SK-N-SH (cell line): ENCODE measurements around the gene SOX8. TPM values are rescaled to one million over a fixed set of nuclear protein-coding genes. Genes with fewer than 3 reads are reported as not detected.

Source experiments
- CTCF ChIA-PET: fragments of 300-600, 350-600 bp; formaldehyde crosslinking; extraction: SDS; loops from one replicate; lab custom pipeline; 2021; lab: Yijun Ruan, JAX
- POLR2A ChIA-PET: fragments of 350-600 bp; sonication (Branson Sonifier 250); formaldehyde crosslinking; extraction: SDS; loops from one replicate; lab custom pipeline; 2020; ENCODE audit warnings: antibody characterized with exemption, inconsistent platforms; lab: Yijun Ruan, JAX
- DNase-seq: peaks from one replicate; pipeline ENCODE4 v3.0.0; 2012
- H2AFZ ChIP-seq: fragments of 200-600 bp; sonication (generic); 2 replicates; pipeline ENCODE4 v1.8.1; 2016; ENCODE audit warnings: antibody characterized with exemption, mild to moderate bottlenecking, low read depth
- H3F3A ChIP-seq: fragments of 200-600 bp; sonication (generic); replicated peaks from 2 replicates; pipeline ENCODE3; 2016; ENCODE audit warnings: antibody characterized with exemption, mild to moderate bottlenecking; ENCODE audit not compliant: insufficient read depth
- H3K27ac ChIP-seq, 2 experiments: fragments of 200-500 bp in 1 of 2; fragments of 200-600 bp in 1 of 2; sonication (Bioruptor generic) in 1 of 2; sonication (generic), shearing (Covaris generic) in 1 of 2; 2 replicates each; pipeline versions ENCODE4 v1.5.1 to v1.6.1; 2014 to 2016; ENCODE audit warnings: low read depth in 2 of 2, inconsistent platforms in 1 of 2, low read length in 1 of 2, mild to moderate bottlenecking in 1 of 2, mixed read lengths in 1 of 2
- H3K27me3 ChIP-seq: fragments of 200-600 bp; sonication (generic), shearing (Covaris generic); 2 replicates; pipeline ENCODE4 v1.6.1; 2016; ENCODE audit warnings: mixed run types; ENCODE audit not compliant: insufficient read depth
- H3K36me3 ChIP-seq, 2 experiments: fragments of 200-500 bp in 1 of 2; fragments of 200-600 bp in 1 of 2; sonication (Bioruptor generic) in 1 of 2; sonication (generic) in 1 of 2; replicated peaks in 1 of 2; 2 replicates each; pipeline versions ENCODE3 to v1.5.1; 2014 to 2016; ENCODE audit warnings: low read length in 1 of 2, mild to moderate bottlenecking in 1 of 2; ENCODE audit not compliant: insufficient read depth in 2 of 2, control insufficient read depth in 1 of 2
- H3K4me1 ChIP-seq, 2 experiments: fragments of 200-500 bp in 1 of 2; fragments of 200-600 bp in 1 of 2; sonication (Bioruptor generic) in 1 of 2; sonication (generic), shearing (Covaris generic) in 1 of 2; 2 replicates each; pipeline versions ENCODE4 v1.5.1 to v1.6.1; 2014 to 2016; ENCODE audit warnings: low read depth in 1 of 2, low read length in 1 of 2, mixed run types in 1 of 2; ENCODE audit not compliant: insufficient read depth in 2 of 2, control insufficient read depth in 1 of 2
- H3K4me2 ChIP-seq: fragments of 200-600 bp; sonication (generic), shearing (Covaris generic); 2 replicates; pipeline ENCODE4 v1.6.1; 2017; ENCODE audit warnings: mixed run types
- H3K4me3 ChIP-seq, 2 experiments: fragments of 200-500 bp in 1 of 2; fragments of 200-600 bp in 1 of 2; sonication (Bioruptor generic) in 1 of 2; sonication (generic), shearing (Covaris generic) in 1 of 2; 2 replicates each; pipeline versions ENCODE4 v1.5.1 to v1.8.1; 2014 to 2016; ENCODE audit warnings: low read depth in 2 of 2, inconsistent platforms in 1 of 2, low read length in 1 of 2, mild to moderate bottlenecking in 1 of 2, mixed read lengths in 1 of 2, moderate library complexity in 1 of 2
- H3K79me2 ChIP-seq: fragments of 200-600 bp; sonication (generic); 2 replicates; pipeline ENCODE4 v1.8.1; 2017; ENCODE audit warnings: mild to moderate bottlenecking; ENCODE audit not compliant: insufficient read depth
- H3K9ac ChIP-seq: fragments of 200-600 bp; sonication (generic); 2 replicates; pipeline ENCODE4 v1.6.1; 2017; ENCODE audit warnings: mixed run types
- H3K9me2 ChIP-seq: fragments of 200-600 bp; sonication (generic); 2 replicates; pipeline ENCODE4 v1.6.1; 2017; ENCODE audit warnings: mixed run types
- H3K9me3 ChIP-seq: fragments of 200-600 bp; sonication (generic); 2 replicates; pipeline ENCODE4 v1.6.1; 2017; ENCODE audit warnings: mixed run types, mild to moderate bottlenecking, moderate library complexity
- H4K20me1 ChIP-seq: fragments of 200-600 bp; sonication (generic); 2 replicates; pipeline ENCODE4 v1.6.1; 2017; ENCODE audit warnings: mild to moderate bottlenecking, mixed run types; ENCODE audit not compliant: insufficient read depth
- CTCF ChIP-seq: fragments of 200-600 bp; sonication (generic); IDR thresholded peaks from 2 replicates; pipeline ENCODE4 v1.6.1; 2017; ENCODE audit warnings: antibody characterized with exemption, mild to moderate bottlenecking, moderate library complexity
- EZH2phosphoT487 ChIP-seq: fragments of 200-600 bp; sonication (generic); IDR thresholded peaks from 2 replicates; pipeline ENCODE4 v1.6.1; 2017; ENCODE audit warnings: low read depth, mixed run types, mild to moderate bottlenecking, antibody characterized with exemption, moderate library complexity, borderline replicate concordance
- FOXJ3 ChIP-seq: sonication (generic); formaldehyde crosslinking; IDR thresholded peaks from 2 replicates; pipeline ENCODE4 v1.5.1; 2020; ENCODE audit warnings: mild to moderate bottlenecking, missing genetic modification reagents
- GATA2 ChIP-seq: sonication (generic); formaldehyde crosslinking; IDR thresholded peaks from 2 replicates; pipeline ENCODE4 v1.5.0; 2020; ENCODE audit warnings: mild to moderate bottlenecking, missing genetic modification reagents
- JUND ChIP-seq: IDR thresholded peaks from 2 replicates; pipeline ENCODE4 v1.4.0; 2012
- MAX ChIP-seq: IDR thresholded peaks from 2 replicates; pipeline ENCODE4 v1.4.0; 2012; ENCODE audit warnings: low read depth
- MXI1 ChIP-seq: IDR thresholded peaks from 2 replicates; pipeline ENCODE4 v1.6.1; 2012; ENCODE audit warnings: mild to moderate bottlenecking, low read depth, low read length, improper control_type of control experiment
- NRF1 ChIP-seq: IDR thresholded peaks from 2 replicates; pipeline ENCODE4 v1.6.1; 2012; ENCODE audit warnings: low read depth, mild to moderate bottlenecking, low read length
- PBX3 ChIP-seq: IDR thresholded peaks from 2 replicates; pipeline ENCODE4; 2012
- POLR2AphosphoS5 ChIP-seq: IDR thresholded peaks from 2 replicates; pipeline ENCODE4 v1.6.1; 2012; ENCODE audit warnings: low read depth, low read length
- RAD21 ChIP-seq: IDR thresholded peaks from 2 replicates; pipeline ENCODE4 v1.6.1; 2012; ENCODE audit warnings: mild to moderate bottlenecking, low read length
- REST ChIP-seq: IDR thresholded peaks from 2 replicates; pipeline ENCODE4 v1.6.1; 2012; ENCODE audit warnings: mild to moderate bottlenecking, low read depth, low read length, moderate library complexity
- RFX5 ChIP-seq: IDR thresholded peaks from 2 replicates; pipeline ENCODE4 v1.6.1; 2012; ENCODE audit warnings: mild to moderate bottlenecking, improper control_type of control experiment, low read length
- RXRA ChIP-seq: IDR thresholded peaks from 2 replicates; pipeline ENCODE4 v1.4.0; 2012; ENCODE audit warnings: low read depth, mild to moderate bottlenecking, borderline replicate concordance
- SMC3 ChIP-seq: IDR thresholded peaks from 2 replicates; pipeline ENCODE4 v1.6.1; 2012; ENCODE audit warnings: low read depth, low read length, improper control_type of control experiment
- TEAD4 ChIP-seq: IDR thresholded peaks from 2 replicates; pipeline ENCODE4 v1.4.0; 2012; ENCODE audit warnings: mild to moderate bottlenecking, borderline replicate concordance; ENCODE audit not compliant: insufficient read depth
- USF1 ChIP-seq: IDR thresholded peaks from 2 replicates; pipeline ENCODE4 v1.4.0; 2012; ENCODE audit warnings: low read depth, borderline replicate concordance
- YY1 ChIP-seq: IDR thresholded peaks from 2 replicates; pipeline ENCODE4 v1.4.0; 2012; ENCODE audit warnings: low read depth, mild to moderate bottlenecking
- ZBTB33 ChIP-seq: IDR thresholded peaks from 2 replicates; pipeline ENCODE4 v1.4.0; 2012; ENCODE audit warnings: low read depth, borderline replicate concordance
- WGBS: methylation state at CpG from one replicate; pipeline ENCODE4 v1.1.6; 2017; ENCODE audit warnings: low lambda C conversion rate; 5-methylcytosine and 5-hydroxymethylcytosine counted together
- polyA plus RNA-seq, 3 experiments: library from polyadenylated mRNA; depleted of rRNA; stranded (reverse); fragments of >200 nt; gene quantifications; 2 replicates each; pipeline ENCODE4 v1.2.3, GENCODE V29; 2012

Gene SOX8
- polyA plus RNA-seq, 1 of the 3 experiments (the other 2 are of a cell fraction): not detected

- H3K4me2 ChIP-seq: no peak overlapping the region
- no peaks in the 10 kb centered on the region for H3K9me3 ChIP-seq
- H3K79me2 ChIP-seq: peaks cover 2% of the 10 kb centered on the region; the same call in 1 of the 2 replicates
- DNase-seq: no peak
- no peaks in the 10 kb centered on the region for H3F3A ChIP-seq
- TF ChIP-seq SMC3: no peak
- TF ChIP-seq CTCF: no peak
- no peak for TF ChIP-seq REST
- TF ChIP-seq ZBTB33: no peak
- no peak for TF ChIP-seq FOXJ3 (CRISPR knock-in tag)
- no peak for TF ChIP-seq GATA2
- no peak for TF ChIP-seq POLR2AphosphoS5
- no peak for TF ChIP-seq EZH2phosphoT487
- TF ChIP-seq PBX3: no peak
- no peak for TF ChIP-seq YY1
- no peak for TF ChIP-seq RFX5
- no peak for TF ChIP-seq JUND
- TF ChIP-seq USF1: no peak
- TF ChIP-seq TEAD4: no peak
- no peak for TF ChIP-seq MXI1
- no peak for TF ChIP-seq RAD21
- TF ChIP-seq NRF1: no peak
- TF ChIP-seq RXRA: no peak
- TF ChIP-seq MAX: no peak
- peaks cover 5 to 11% of the 10 kb centered on the region in 2 experiments for H3K36me3 ChIP-seq
- 91% methylated on average over 27 of the region's 27 CpGs for WGBS
- H4K20me1 ChIP-seq: no peaks in the 10 kb centered on the region
- H2AFZ ChIP-seq: no peak overlapping the region
- H3K27ac ChIP-seq: no peak overlapping the region
- H3K27me3 ChIP-seq: no peaks in the 10 kb centered on the region
- no peaks in the 10 kb centered on the region for H3K9me2 ChIP-seq
- H3K4me1 ChIP-seq: peaks cover 1 to 3% of the 10 kb centered on the region in 2 experiments; a peak in 2 of 4 replicates
- no peak overlapping the region for H3K4me3 ChIP-seq
- ChIA-PET POLR2A (no interaction called here), CTCF (interaction anchor here (2.1 kb wide), 1 partner anchor 92 kb away, joined by 7 read pairs; no protein-coding TSS in a partner anchor)
- H3K9ac ChIP-seq: no peak overlapping the region
Observed at GRCh38 chr16:964356-965035, 17.1 kb upstream of the SOX8 start.
